ENCODE data around the gene SHISA8. TPM values are rescaled to one million over a fixed set of nuclear protein-coding genes. Genes with fewer than 3 reads are reported as not detected.

The SHISA8 gene
- total and polyA plus RNA-seq, 2 experiments from 2014 or later: not detected

GRCh38 chr22:41935509-41935908 is 20.6 kb upstream of the SHISA8 start:
- Histone ChIP-seq H3K36me3 (no peaks in the 10 kb centered on the region), H3K27ac (no peak overlapping the region), H3K9me3 (ENCODE audit: low read depth) (no peaks in the 10 kb centered on the region), H3K4me3 (no peak overlapping the region), H3K4me1 (ENCODE audit: low read depth) (no peaks in the 10 kb centered on the region), H3K27me3 (no peaks in the 10 kb centered on the region)
- DNase-seq (ENCODE audit: low read depth in 1 of 2, low spot score in 1 of 2): no peak
- no peak for TF ChIP-seq CTCF (IDR thresholded peaks at IDR 0.05; ENCODE audit: low read depth, low read length)

GRCh38 chr22:41935015-41935351 is 20.1 kb upstream of the SHISA8 start:
- no peak for DNase-seq (ENCODE audit: low read depth in 1 of 2, low spot score in 1 of 2)
- Histone ChIP-seq H3K4me1 (ENCODE audit: low read depth) (no peaks in the 10 kb centered on the region), H3K36me3 (no peaks in the 10 kb centered on the region), H3K27ac (no peak overlapping the region), H3K4me3 (no peak overlapping the region), H3K27me3 (no peaks in the 10 kb centered on the region), H3K9me3 (ENCODE audit: low read depth) (no peaks in the 10 kb centered on the region)
- no peak for TF ChIP-seq CTCF (IDR thresholded peaks at IDR 0.05; ENCODE audit: low read depth, low read length)

- H3K27ac ChIP-seq: no peak overlapping the region
- no peak for TF ChIP-seq CTCF (IDR thresholded peaks at IDR 0.05; ENCODE audit: low read depth, low read length)
- no peaks in the 10 kb centered on the region for H3K36me3 ChIP-seq
- H3K27me3 ChIP-seq: no peaks in the 10 kb centered on the region
- H3K4me3 ChIP-seq: no peak overlapping the region
- DNase-seq (ENCODE audit: low read depth in 1 of 2, low spot score in 1 of 2): no peak
- no peaks in the 10 kb centered on the region for H3K9me3 ChIP-seq (ENCODE audit: low read depth)
- H3K4me1 ChIP-seq (ENCODE audit: low read depth): no peaks in the 10 kb centered on the region
These were observed 19.6 kb upstream of the SHISA8 start for GRCh38 chr22:41934284-41935014.

GRCh38 chr22:41933411-41934177 is 18.7 kb upstream of the SHISA8 start:
- H3K4me3 ChIP-seq: no peak overlapping the region

GRCh38 chr22:41932353-41932752 is 17.5 kb upstream of the SHISA8 start:
- TF ChIP-seq CTCF (IDR thresholded peaks at IDR 0.05; ENCODE audit: low read depth, low read length): no peak
- no peak overlapping the region for H3K27ac ChIP-seq

More at GRCh38 chr22:41933411-41934177, 18.7 kb upstream of the SHISA8 start:
- no peak for DNase-seq (ENCODE audit: low read depth in 1 of 2, low spot score in 1 of 2)
- H3K27me3 ChIP-seq: no peaks in the 10 kb centered on the region
- no peaks in the 10 kb centered on the region for H3K9me3 ChIP-seq (ENCODE audit: low read depth)
- no peak overlapping the region for H3K27ac ChIP-seq
- no peaks in the 10 kb centered on the region for H3K4me1 ChIP-seq (ENCODE audit: low read depth)
- no peaks in the 10 kb centered on the region for H3K36me3 ChIP-seq
- no peak for TF ChIP-seq CTCF (IDR thresholded peaks at IDR 0.05; ENCODE audit: low read depth, low read length)

More at GRCh38 chr22:41932353-41932752, 17.5 kb upstream of the SHISA8 start:
- no peak for DNase-seq (ENCODE audit: low read depth in 1 of 2, low spot score in 1 of 2)
- H3K27me3 ChIP-seq: no peaks in the 10 kb centered on the region
- no peaks in the 10 kb centered on the region for H3K4me1 ChIP-seq (ENCODE audit: low read depth)
- no peaks in the 10 kb centered on the region for H3K9me3 ChIP-seq (ENCODE audit: low read depth)
- no peak overlapping the region for H3K4me3 ChIP-seq
- no peaks in the 10 kb centered on the region for H3K36me3 ChIP-seq

Measured in cardiac muscle cell (in vitro differentiated cells and primary cell).